HL-60 (cell line): ENCODE measurements around the gene GUCA2A.

ENCODE experiments used
- DNase-seq, 2 experiments: peaks; one replicate each; pipeline ENCODE4 v3.0.0-alpha.2; 2010 to 2020; ENCODE audit warnings: low read depth in 1 of 2, low spot score in 1 of 2
- H3K27ac ChIP-seq: fragments of 250-450 bp; sonication (Bioruptor Pico); replicated peaks from 2 replicates; pipeline ENCODE4 v1.5.1; 2020; ENCODE audit warnings: mild to moderate bottlenecking, moderate library complexity
- H3K27me3 ChIP-seq: fragments of 250-450 bp; sonication (Bioruptor Pico); 2 replicates; pipeline ENCODE4 v1.5.1; 2021; ENCODE audit warnings: mild to moderate bottlenecking, moderate library complexity; ENCODE audit not compliant: insufficient read depth, poor library complexity, severe bottlenecking
- H3K4me3 ChIP-seq: replicated peaks from 2 replicates; pipeline ENCODE4 v1.5.1; 2011; ENCODE audit warnings: mild to moderate bottlenecking, control low read depth, low read length; ENCODE audit not compliant: insufficient read depth
- CTCF ChIP-seq: IDR thresholded peaks from one replicate; pipeline ENCODE4 v1.5.1; 2011; ENCODE audit warnings: low read length, control low read depth, inconsistent platforms; ENCODE audit not compliant: insufficient read depth
- GABPA ChIP-seq: IDR thresholded peaks from 2 replicates; pipeline ENCODE4 v1.6.1; 2012; ENCODE audit warnings: low read depth
- POLR2AphosphoS5 ChIP-seq: IDR thresholded peaks from 2 replicates; pipeline ENCODE4 v1.6.1; 2012; ENCODE audit warnings: low read depth
- REST ChIP-seq: IDR thresholded peaks from 2 replicates; pipeline ENCODE4 v1.6.1; 2012; ENCODE audit warnings: low read depth; ENCODE audit not compliant: insufficient replicate concordance
- SPI1 ChIP-seq: IDR thresholded peaks from 2 replicates; pipeline ENCODE4 v1.6.1; 2012; ENCODE audit warnings: low read depth, mild to moderate bottlenecking, borderline replicate concordance

GUCA2A gene

GRCh38 chr1:42153624-42154023, 10.9 kb downstream of the GUCA2A start:
- DNase-seq, result no peak
- Histone ChIP-seq H3K27ac (no peak overlapping the region), H3K27me3 (peaks cover 4% of the 10 kb centered on the region), H3K4me3 (no peak overlapping the region)
- TF ChIP-seq SPI1 (no peak), GABPA (no peak), REST (no peak), CTCF (no peak), POLR2AphosphoS5 (no peak)

- Histone ChIP-seq H3K27ac (no peak within 1 kb of the TSS), H3K27me3 (peaks cover 4% of the 10 kb centered on the region), H3K4me3 (no peak within 1 kb of the TSS)
- TF ChIP-seq GABPA (no peak), CTCF (no peak), SPI1 (no peak), REST (no peak), POLR2AphosphoS5 (no peak)
- DNase-seq, result no peak
Measured at GRCh38 chr1:42152907-42153600, 11.5 kb downstream of the GUCA2A start, which contains the start of gene GUCA2B. GUCA2B (plus strand) TSS chr1:42153410; CDS start chr1:42153451, 41 bp downstream.

- no peak for TF ChIP-seq REST
- no peak for TF ChIP-seq POLR2AphosphoS5
- no peak for TF ChIP-seq GABPA
- TF ChIP-seq SPI1, result no peak
- no peak for TF ChIP-seq CTCF
- peaks cover 4% of the 10 kb centered on the region for H3K27me3 ChIP-seq
- no peak for DNase-seq
Measured at GRCh38 chr1:42152119-42152518, 12.4 kb downstream of the GUCA2A start.

More at GRCh38 chr1:42152119-42152518, 12.4 kb downstream of the GUCA2A start:
- no peak overlapping the region for H3K4me3 ChIP-seq
- no peak overlapping the region for H3K27ac ChIP-seq
